Measurements from ENCODE around the gene ITFG1.

The ITFG1 gene

GRCh38 chr16:47460711-47461597 is at the start of gene ITFG1, which contains the start of gene PHKB:
Gene ITFG1 (minus strand): TSS chr16:47461063. CDS start chr16:47461045, 18 bp downstream.
Gene PHKB (plus strand): TSS chr16:47461331. CDS start chr16:47461351, 20 bp downstream.
- H3K27ac ChIP-seq: peak within 1 kb of the TSS; percentile 91
- TF ChIP-seq CTCF (conservative IDR thresholded peaks at IDR 0.05): no peak
- TF ChIP-seq ZFX (IDR thresholded peaks at IDR 0.05): peak; percentile 73

- TF ChIP-seq ZFX (IDR thresholded peaks at IDR 0.05): no peak
- no peak for TF ChIP-seq CTCF (conservative IDR thresholded peaks at IDR 0.05)
- H3K27ac ChIP-seq: no peak overlapping the region
Measured at GRCh38 chr16:47507701-47508100, 46.8 kb upstream of the ITFG1 start.

GRCh38 chr16:47506800-47507199 is 45.9 kb upstream of the ITFG1 start:
- TF ChIP-seq ZFX (IDR thresholded peaks at IDR 0.05): no peak
- TF ChIP-seq CTCF (conservative IDR thresholded peaks at IDR 0.05): no peak
- no peak overlapping the region for H3K27ac ChIP-seq

GRCh38 chr16:47504599-47504998 is 43.7 kb upstream of the ITFG1 start:
- H3K27ac ChIP-seq: no peak overlapping the region
- TF ChIP-seq CTCF (conservative IDR thresholded peaks at IDR 0.05) (no peak), ZFX (IDR thresholded peaks at IDR 0.05) (no peak)

- no peak overlapping the region for H3K27ac ChIP-seq
- TF ChIP-seq CTCF (conservative IDR thresholded peaks at IDR 0.05) (no peak), ZFX (IDR thresholded peaks at IDR 0.05) (no peak)
Measured at GRCh38 chr16:47503936-47504335, 43.1 kb upstream of the ITFG1 start.

GRCh38 chr16:47499700-47500264 is 38.9 kb upstream of the ITFG1 start:
- no peak overlapping the region; the same call in 1 of the 2 replicates for H3K27ac ChIP-seq

More at GRCh38 chr16:47499700-47500264, 38.9 kb upstream of the ITFG1 start:
- no peak for TF ChIP-seq ZFX (IDR thresholded peaks at IDR 0.05)
- TF ChIP-seq CTCF (conservative IDR thresholded peaks at IDR 0.05): no peak

Measured in C4-2B (cell line).